Thoracic aorta (tissue), 2 donors: ENCODE data around the gene RECQL. TPM values are rescaled to one million over a fixed set of nuclear protein-coding genes. Genes with fewer than 3 reads are reported as not detected.
A peak's percentile ranks its signal among the peaks of the same experiment; 100 is the strongest.

Experiments
- ATAC-seq: fragments of 150-250 bp; one replicate; pipeline ENCODE4 v1.8.0; 2017; ENCODE audit warnings: low read depth; ENCODE audit not compliant: insufficient number of reproducible peaks, low FRiP score
- DNase-seq: peaks from one replicate; pipeline ENCODE4 v3.0.0-alpha.2; 2020; ENCODE audit warnings: low spot score
- H3K27ac ChIP-seq, 2 donors: fragments of 200-600 bp; sonication (generic); 1 replicate in 1 of 2; 2 replicates in 1 of 2; pipeline ENCODE4 v1.5.1; 2016; ENCODE audit warnings: mild to moderate bottlenecking in 2 of 2, moderate library complexity in 2 of 2
- H3K27me3 ChIP-seq: fragments of 200-600 bp; sonication (generic); replicated peaks from 2 replicates; pipeline ENCODE4 v1.6.0; 2016; ENCODE audit warnings: mild to moderate bottlenecking; ENCODE audit not compliant: insufficient read depth
- H3K36me3 ChIP-seq: fragments of 200-600 bp; sonication (generic); one replicate; pipeline ENCODE4 v1.5.1; 2016
- H3K4me1 ChIP-seq, 2 donors: fragments of 200-600 bp; sonication (generic); 1 replicate in 1 of 2; 2 replicates in 1 of 2; pipeline versions ENCODE4 v1.5.1 to v1.6.0; 2016; ENCODE audit warnings: low read depth in 2 of 2, mild to moderate bottlenecking in 1 of 2; ENCODE audit not compliant: control insufficient read depth in 1 of 2
- H3K4me3 ChIP-seq: fragments of 200-600 bp; sonication (generic); 2 replicates; pipeline ENCODE4 v1.5.1; 2016; ENCODE audit warnings: mild to moderate bottlenecking
- H3K9me3 ChIP-seq: fragments of 200-600 bp; sonication (generic); 2 replicates; pipeline ENCODE4 v1.5.1; 2016
- CTCF ChIP-seq: fragments of 200-600 bp; sonication (generic); IDR thresholded peaks from one replicate; pipeline ENCODE4 v1.5.1; 2019; ENCODE audit warnings: antibody characterized with exemption
- total RNA-seq, 2 donors: library from RNA; depleted of rRNA; stranded (reverse); fragments of >200 nt; gene quantifications; one replicate each; pipeline versions ENCODE4 v1.1.0 to v1.2.3, GENCODE V29; 2016

The RECQL gene
- total RNA-seq, 2 donors from 2014 or later = 30.1 to 55.3 TPM

GRCh38 chr12:21528953-21529352, 27.5 kb upstream of the RECQL start:
- H3K9me3 ChIP-seq = no peaks in the 10 kb centered on the region
- ATAC-seq = no peak

GRCh38 chr12:21527451-21528180, 26.2 kb upstream of the RECQL start:
- ATAC-seq (no peak), DNase-seq (no peak)
- H3K27me3 ChIP-seq = no peaks in the 10 kb centered on the region
- no peaks in the 10 kb centered on the region for H3K36me3 ChIP-seq
- peak overlapping the region; percentile 79 for H3K4me3 ChIP-seq
- no peak for TF ChIP-seq CTCF
- H3K4me1 ChIP-seq = peaks cover 3 to 12% of the 10 kb centered on the region in 2 donors
- no peaks in the 10 kb centered on the region for H3K9me3 ChIP-seq
- peak overlapping the region in 1 of 2 donors; percentile 23 for H3K27ac ChIP-seq

More at GRCh38 chr12:21528953-21529352, 27.5 kb upstream of the RECQL start:
- Histone ChIP-seq H3K4me3 (no peak overlapping the region), H3K27me3 (no peaks in the 10 kb centered on the region), H3K27ac (no peak overlapping the region), H3K36me3 (no peaks in the 10 kb centered on the region), H3K4me1 (peaks cover 3 to 12% of the 10 kb centered on the region in 2 donors)
- DNase-seq = no peak
- no peak for TF ChIP-seq CTCF

- no peaks in the 10 kb centered on the region for H3K27me3 ChIP-seq
- ATAC-seq (no peak), DNase-seq (no peak)
- no peaks in the 10 kb centered on the region for H3K36me3 ChIP-seq
- H3K27ac ChIP-seq = no peak overlapping the region
- H3K4me1 ChIP-seq = peaks cover 3 to 12% of the 10 kb centered on the region in 2 donors
- peak overlapping the region; percentile 79 for H3K4me3 ChIP-seq
- no peak for TF ChIP-seq CTCF
- H3K9me3 ChIP-seq = no peaks in the 10 kb centered on the region
Observed at GRCh38 chr12:21526721-21527345, 25.4 kb upstream of the RECQL start.

GRCh38 chr12:21526053-21526452, 24.6 kb upstream of the RECQL start, which contains the start of gene SPX:
Gene SPX (plus strand): TSS chr12:21526296. CDS start chr12:21526473, 177 bp downstream.
- no peaks in the 10 kb centered on the region for H3K9me3 ChIP-seq
- no peak within 1 kb of the TSS for H3K27ac ChIP-seq
- H3K4me3 ChIP-seq = peak within 1 kb of the TSS; percentile 79
- ATAC-seq = no peak
- no peaks in the 10 kb centered on the region for H3K27me3 ChIP-seq
- no peak for TF ChIP-seq CTCF
- no peaks in the 10 kb centered on the region for H3K36me3 ChIP-seq
- H3K4me1 ChIP-seq = peaks cover 3 to 12% of the 10 kb centered on the region in 2 donors
- no peak for DNase-seq

- no peaks in the 10 kb centered on the region for H3K27me3 ChIP-seq
- H3K9me3 ChIP-seq = no peaks in the 10 kb centered on the region
- no peak overlapping the region for H3K27ac ChIP-seq
- peaks cover 3 to 4% of the 10 kb centered on the region in 2 donors for H3K4me1 ChIP-seq
- no peak overlapping the region for H3K4me3 ChIP-seq
- TF ChIP-seq CTCF = no peak
- ATAC-seq (no peak), DNase-seq (no peak)
- H3K36me3 ChIP-seq = no peaks in the 10 kb centered on the region
Observed at GRCh38 chr12:21523148-21523547, 21.7 kb upstream of the RECQL start.
